WERI-Rb-1 (cell line): ENCODE measurements around the gene DSTN.

Source experiments
- DNase-seq: peaks from one replicate; pipeline ENCODE4 v3.0.0-alpha.2; 2020
- H3K27ac ChIP-seq: fragments of 250-450 bp; sonication (Bioruptor Pico); 2 replicates; pipeline ENCODE4 v1.5.1; 2020; ENCODE audit warnings: mild to moderate bottlenecking, moderate library complexity
- H3K27me3 ChIP-seq: fragments of 250-450 bp; sonication (Bioruptor Pico); 2 replicates; pipeline ENCODE4 v1.5.1; 2021; ENCODE audit warnings: mild to moderate bottlenecking, low read depth, moderate library complexity; ENCODE audit not compliant: insufficient read depth, severe bottlenecking
- H3K36me3 ChIP-seq: fragments of 250-450 bp; sonication (Bioruptor Pico); 2 replicates; pipeline ENCODE4 v1.5.1; 2020; ENCODE audit warnings: mild to moderate bottlenecking, moderate library complexity
- H3K4me3 ChIP-seq: 2 replicates; pipeline ENCODE4 v1.5.1; 2011; ENCODE audit warnings: low read depth, mild to moderate bottlenecking, control low read depth, low read length
- H3K9me3 ChIP-seq: fragments of 250-450 bp; sonication (Bioruptor Pico); 2 replicates; pipeline ENCODE4 v1.5.1; 2021; ENCODE audit warnings: mild to moderate bottlenecking, moderate library complexity; ENCODE audit not compliant: severe bottlenecking
- CTCF ChIP-seq: IDR thresholded peaks from 2 replicates; pipeline ENCODE4 v1.5.1; 2011; ENCODE audit warnings: low read depth, mild to moderate bottlenecking, control low read depth, inconsistent platforms, low read length

DSTN gene

GRCh38 chr20:17611290-17611539 lies 41.3 kb downstream of the DSTN start:
- H3K27me3 ChIP-seq: no peaks in the 10 kb centered on the region
- H3K27ac ChIP-seq: no peak overlapping the region
- no peaks in the 10 kb centered on the region for H3K9me3 ChIP-seq
- no peaks in the 10 kb centered on the region; the same call in none of the 2 replicates for H3K36me3 ChIP-seq
- TF ChIP-seq CTCF: no peak
- no peak overlapping the region for H3K4me3 ChIP-seq
- no peak for DNase-seq

GRCh38 chr20:17611540-17612286 lies 41.8 kb downstream of the DSTN start:
- TF ChIP-seq CTCF: peak; percentile 75
- DNase-seq: peak; percentile 64
- H3K27ac ChIP-seq: no peak overlapping the region
- H3K36me3 ChIP-seq: no peaks in the 10 kb centered on the region; the same call in none of the 2 replicates
- no peaks in the 10 kb centered on the region for H3K9me3 ChIP-seq
- no peak overlapping the region for H3K4me3 ChIP-seq
- H3K27me3 ChIP-seq: no peaks in the 10 kb centered on the region

GRCh38 chr20:17612287-17612991 lies 42.6 kb downstream of the DSTN start:
- no peak overlapping the region for H3K27ac ChIP-seq
- H3K9me3 ChIP-seq: no peaks in the 10 kb centered on the region
- no peak overlapping the region for H3K4me3 ChIP-seq
- no peaks in the 10 kb centered on the region for H3K27me3 ChIP-seq
- TF ChIP-seq CTCF: no peak
- no peaks in the 10 kb centered on the region; the same call in 1 of the 2 replicates for H3K36me3 ChIP-seq
- no peak for DNase-seq

GRCh38 chr20:17612992-17613327 lies 43.1 kb downstream of the DSTN start:
- no peak for TF ChIP-seq CTCF
- Histone ChIP-seq H3K27ac (no peak overlapping the region), H3K36me3 (no peaks in the 10 kb centered on the region; the same call in none of the 2 replicates), H3K9me3 (no peaks in the 10 kb centered on the region), H3K27me3 (no peaks in the 10 kb centered on the region), H3K4me3 (no peak overlapping the region)
- DNase-seq: no peak

GRCh38 chr20:17613328-17614175 lies 43.7 kb downstream of the DSTN start:
- Histone ChIP-seq H3K27ac (no peak overlapping the region), H3K36me3 (no peaks in the 10 kb centered on the region; the same call in 1 of the 2 replicates), H3K4me3 (no peak overlapping the region), H3K27me3 (no peaks in the 10 kb centered on the region), H3K9me3 (no peaks in the 10 kb centered on the region)
- no peak for DNase-seq
- TF ChIP-seq CTCF: no peak
